Measurements from ENCODE around the gene RPH3AL.

RPH3AL gene

DNA sequence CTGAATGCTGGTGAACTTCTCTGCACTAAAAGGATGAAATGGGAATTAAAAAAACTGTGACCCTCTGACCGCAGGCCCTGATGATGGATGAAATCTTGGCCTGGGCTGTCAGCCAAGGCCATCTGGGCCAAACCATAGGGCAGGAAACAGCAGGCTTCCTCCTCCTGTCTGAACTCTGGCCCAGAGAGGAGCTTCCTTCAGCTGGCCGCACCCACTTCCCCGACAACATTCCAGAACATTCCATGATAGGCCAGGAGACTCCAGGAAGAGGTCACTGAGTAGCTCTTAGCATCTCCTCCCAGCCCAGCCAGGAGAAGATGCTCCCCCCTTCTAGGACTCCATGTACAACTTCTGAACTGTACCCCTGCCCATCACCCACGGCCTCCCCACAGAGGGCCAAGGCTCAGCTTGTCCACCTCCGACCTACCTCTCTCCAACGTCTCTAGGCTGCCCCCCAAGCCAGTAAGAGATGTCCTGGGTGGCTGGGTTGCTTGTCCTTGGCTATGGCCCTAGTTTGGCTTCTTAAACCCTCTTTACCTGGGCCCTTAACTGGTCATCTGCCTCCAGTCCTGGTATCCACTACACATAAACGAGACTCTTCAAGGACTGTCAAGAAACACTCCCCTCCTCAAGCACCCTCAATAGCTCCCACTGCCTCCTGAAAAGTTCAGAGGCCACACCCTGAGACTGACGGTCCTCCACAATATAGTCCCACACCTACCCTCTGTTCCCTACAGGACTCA, 1.7 kb downstream of the RPH3AL start:
- no peak overlapping the region for H3K4me3 Mint-ChIP-seq
- H3K9me3 Mint-ChIP-seq: no peaks in the 10 kb centered on the region
- no peak overlapping the region for H3K27ac Mint-ChIP-seq
- no peaks in the 10 kb centered on the region for H3K4me1 Mint-ChIP-seq (ENCODE audit: low read depth)
- no peaks in the 10 kb centered on the region for H3K27me3 Mint-ChIP-seq
- no peaks in the 10 kb centered on the region for H3K36me3 Mint-ChIP-seq (ENCODE audit: low read depth)

DNA sequence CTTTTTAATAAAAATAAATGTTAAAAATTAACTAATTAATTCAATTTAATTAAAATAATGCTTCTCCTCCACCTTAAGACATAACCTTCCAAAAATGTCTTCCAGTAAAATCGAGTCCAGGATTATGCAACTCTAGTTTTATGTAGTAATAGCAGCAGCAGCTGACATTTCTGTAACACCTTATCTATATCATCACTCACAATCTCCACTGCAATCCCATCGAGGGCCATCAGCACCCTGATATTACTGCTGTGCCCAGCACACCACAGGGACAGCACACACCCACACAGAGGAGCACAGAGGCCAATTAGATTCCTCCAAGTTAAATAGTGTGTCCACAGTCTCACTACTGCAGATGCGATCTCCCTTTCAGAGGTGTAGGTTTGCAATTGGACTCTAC, 2.9 kb downstream of the RPH3AL start:
- Mint-ChIP-seq H3K9me3 (no peaks in the 10 kb centered on the region), H3K4me1 (ENCODE audit: low read depth) (no peaks in the 10 kb centered on the region), H3K36me3 (ENCODE audit: low read depth) (no peaks in the 10 kb centered on the region), H3K4me3 (no peak overlapping the region), H3K27ac (no peak overlapping the region), H3K27me3 (no peaks in the 10 kb centered on the region)

DNA sequence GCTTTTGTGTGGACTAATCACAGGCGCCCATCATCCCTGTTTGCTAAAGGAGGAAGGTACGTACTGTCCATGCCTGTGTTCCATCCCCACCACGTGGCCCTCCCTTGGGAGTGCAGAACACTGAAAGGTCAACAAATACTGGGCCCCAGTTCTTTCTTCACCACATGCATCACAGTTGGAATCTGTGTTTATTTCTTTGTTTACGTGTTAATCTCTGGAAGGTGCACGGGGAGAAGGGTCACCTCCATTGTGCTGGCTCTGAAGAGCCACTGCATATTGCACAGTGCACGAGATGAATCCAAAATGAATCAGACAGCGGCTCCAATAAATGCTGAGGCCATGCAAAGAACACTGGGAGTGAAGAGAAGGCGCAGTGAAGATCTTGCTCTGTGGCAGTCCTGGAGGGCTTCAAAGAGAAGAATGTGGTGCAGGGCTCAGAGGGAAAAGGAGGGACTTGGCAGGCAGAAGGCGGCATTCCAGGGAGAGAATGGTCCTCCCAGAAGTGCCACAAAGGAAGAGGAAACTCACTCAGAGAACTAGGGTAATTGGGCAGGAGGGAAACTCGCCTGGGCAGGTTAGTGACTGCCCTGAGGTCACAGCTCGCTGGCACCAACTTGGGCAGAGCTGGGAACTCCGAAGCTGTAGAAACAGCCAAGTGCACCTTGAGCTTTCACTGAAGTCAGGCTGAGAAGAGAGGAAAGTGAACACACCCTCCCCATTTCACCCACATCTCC, 3.7 kb downstream of the RPH3AL start:
- no peak overlapping the region for H3K4me3 Mint-ChIP-seq
- H3K27me3 Mint-ChIP-seq: no peaks in the 10 kb centered on the region
- H3K27ac Mint-ChIP-seq: no peak overlapping the region
- no peaks in the 10 kb centered on the region for H3K36me3 Mint-ChIP-seq (ENCODE audit: low read depth)
- no peaks in the 10 kb centered on the region for H3K4me1 Mint-ChIP-seq (ENCODE audit: low read depth)
- H3K9me3 Mint-ChIP-seq: peaks cover 8% of the 10 kb centered on the region

DNA sequence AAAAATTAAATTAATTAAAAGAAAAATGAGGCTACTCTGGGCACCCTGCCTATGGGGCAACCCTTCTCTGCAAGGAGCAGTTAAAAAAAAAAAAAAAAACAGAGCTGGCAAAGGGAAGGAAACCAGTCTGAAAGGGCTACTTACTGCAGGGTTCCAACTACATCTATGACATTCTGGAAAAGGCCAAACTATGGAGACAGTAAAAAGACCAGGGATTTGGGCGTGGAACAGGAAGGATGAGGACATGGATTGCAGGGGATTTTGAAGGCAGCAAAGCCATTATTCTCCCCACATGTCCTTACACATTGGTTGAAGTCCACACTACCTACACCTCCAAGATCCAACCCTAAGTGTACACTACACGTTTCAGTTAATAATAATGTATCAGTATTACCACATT, 4.6 kb downstream of the RPH3AL start:
- Mint-ChIP-seq H3K27ac (no peak overlapping the region), H3K9me3 (peaks cover 9% of the 10 kb centered on the region), H3K4me1 (ENCODE audit: low read depth) (no peaks in the 10 kb centered on the region), H3K27me3 (no peaks in the 10 kb centered on the region), H3K4me3 (no peak overlapping the region), H3K36me3 (ENCODE audit: low read depth) (no peaks in the 10 kb centered on the region)

DNA sequence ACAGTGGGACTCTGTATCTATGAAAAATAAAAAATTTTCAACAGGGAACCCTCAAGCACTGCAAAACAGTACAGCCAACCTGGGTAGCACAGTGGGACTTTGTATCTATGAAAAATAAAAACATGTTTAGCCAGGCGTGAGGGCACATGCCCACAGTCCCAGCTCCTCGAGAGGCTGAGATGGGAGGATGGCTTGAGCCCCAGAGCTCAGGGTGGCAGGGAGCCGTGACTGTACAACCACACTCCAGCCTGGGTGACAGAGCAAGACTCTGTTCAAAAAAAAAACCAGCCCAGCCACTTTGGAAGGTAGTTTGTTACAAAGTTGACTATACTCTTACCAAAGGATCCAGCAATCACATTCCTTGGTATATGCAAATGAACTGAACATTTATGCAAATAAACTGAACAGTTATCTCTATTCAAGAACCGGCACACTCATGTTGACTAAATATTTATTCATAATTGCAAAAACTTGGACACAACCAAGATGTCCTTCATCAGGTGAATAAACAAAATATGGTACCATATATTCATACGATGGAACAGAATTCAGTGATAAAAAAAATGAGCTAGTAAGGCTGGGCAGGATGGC, 5.2 kb downstream of the RPH3AL start:
- no peaks in the 10 kb centered on the region for H3K4me1 Mint-ChIP-seq (ENCODE audit: low read depth)
- H3K36me3 Mint-ChIP-seq (ENCODE audit: low read depth): no peaks in the 10 kb centered on the region
- no peak overlapping the region for H3K27ac Mint-ChIP-seq
- no peak overlapping the region for H3K4me3 Mint-ChIP-seq
- no peaks in the 10 kb centered on the region for H3K27me3 Mint-ChIP-seq
- peaks cover 9% of the 10 kb centered on the region for H3K9me3 Mint-ChIP-seq

DNA sequence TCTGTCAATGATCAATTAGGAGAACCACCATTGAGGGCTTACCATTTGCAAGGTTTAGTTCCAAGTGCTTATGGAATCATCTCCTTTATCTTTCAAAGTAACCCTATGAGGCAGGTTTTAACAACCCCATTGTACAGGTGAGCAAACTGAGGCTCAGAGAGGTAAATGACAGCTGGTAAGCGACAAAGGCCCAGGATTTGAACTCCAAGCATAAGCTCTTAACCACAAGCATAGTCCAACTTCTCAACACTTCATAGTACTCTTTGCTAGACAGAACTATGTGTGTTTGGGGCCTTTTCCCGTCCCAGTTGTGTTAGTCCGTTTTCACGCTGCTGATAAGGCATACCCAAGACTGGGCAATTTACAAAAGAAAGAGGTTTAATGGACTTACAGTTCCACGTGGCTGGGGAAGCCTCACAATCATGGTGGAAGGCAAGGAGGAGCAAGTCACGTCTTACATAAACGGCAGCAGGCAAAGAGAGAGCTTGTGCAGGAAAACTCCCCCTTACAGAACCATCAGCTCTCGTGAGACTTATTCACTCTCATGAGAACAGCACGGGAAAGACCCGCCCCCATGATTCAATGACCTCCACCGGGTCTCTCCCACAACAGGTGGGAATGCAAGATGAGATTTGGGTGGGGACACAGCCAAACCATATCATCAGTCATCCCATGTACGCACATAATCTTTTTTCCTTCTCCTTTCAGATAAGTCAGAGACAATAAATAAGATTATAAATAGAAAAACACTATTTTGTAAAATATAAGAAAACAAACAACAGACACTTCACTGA, 6.4 kb downstream of the RPH3AL start:
- H3K9me3 Mint-ChIP-seq: peaks cover 9% of the 10 kb centered on the region
- H3K4me1 Mint-ChIP-seq (ENCODE audit: low read depth): no peaks in the 10 kb centered on the region
- H3K27ac Mint-ChIP-seq: no peak overlapping the region
- no peaks in the 10 kb centered on the region for H3K36me3 Mint-ChIP-seq (ENCODE audit: low read depth)
- no peaks in the 10 kb centered on the region for H3K27me3 Mint-ChIP-seq
- no peak overlapping the region for H3K4me3 Mint-ChIP-seq

DNA sequence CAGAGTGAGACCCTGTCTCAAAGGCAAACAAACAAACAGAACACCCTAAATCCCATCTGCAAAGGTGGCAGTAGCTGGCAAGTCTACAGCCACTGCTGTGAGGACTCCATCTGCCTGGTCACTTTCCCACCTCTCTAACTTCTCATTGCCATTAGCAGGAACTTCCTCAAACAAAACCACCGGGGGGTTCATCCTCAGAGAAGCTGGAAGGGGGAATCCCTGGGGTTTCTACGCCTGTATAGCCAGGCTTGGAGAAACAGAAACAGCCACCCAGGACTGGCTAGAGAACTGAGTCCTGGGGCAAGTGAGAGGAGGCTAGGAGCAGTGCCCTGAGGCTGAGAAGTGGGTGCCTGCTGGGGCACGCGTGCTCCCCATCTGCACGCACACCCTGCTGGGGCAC, 7.3 kb downstream of the RPH3AL start:
- Mint-ChIP-seq H3K36me3 (ENCODE audit: low read depth) (no peaks in the 10 kb centered on the region), H3K9me3 (peaks cover 9% of the 10 kb centered on the region), H3K4me1 (ENCODE audit: low read depth) (no peaks in the 10 kb centered on the region), H3K27ac (no peak overlapping the region), H3K27me3 (no peaks in the 10 kb centered on the region), H3K4me3 (no peak overlapping the region)

DNA sequence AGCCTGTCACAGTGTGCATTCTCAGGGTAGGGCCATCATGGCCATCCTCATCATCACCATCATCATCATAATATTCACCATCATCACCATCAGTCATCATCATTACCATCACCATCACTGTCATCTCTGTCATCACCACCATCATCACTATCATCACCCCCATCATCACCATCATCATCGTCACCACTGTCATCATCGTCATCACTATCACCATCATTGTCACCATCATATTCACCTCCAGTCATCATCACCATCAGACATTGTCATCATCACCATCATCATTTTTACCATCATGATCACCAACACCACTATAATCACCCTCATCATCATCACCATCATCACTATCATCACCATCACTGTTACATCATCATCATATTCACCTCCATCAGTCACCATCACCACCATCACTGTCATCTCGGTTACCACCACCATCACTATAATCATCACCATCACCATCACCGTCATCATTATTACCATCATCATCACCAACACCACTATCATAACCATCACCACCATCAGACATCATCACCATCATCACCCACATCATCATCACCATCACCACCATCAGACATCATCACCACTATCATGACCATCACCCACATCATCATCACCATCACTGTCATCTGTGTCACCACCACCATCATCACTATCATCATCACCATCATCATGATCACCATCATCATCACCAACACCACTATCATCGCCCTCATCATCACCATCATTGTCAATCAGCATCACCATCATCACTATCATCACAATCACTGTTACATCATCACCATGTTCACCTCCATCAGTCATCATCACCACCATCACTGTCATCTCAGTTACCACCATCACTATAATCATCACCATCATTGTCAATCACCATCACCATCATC, 8.5 kb downstream of the RPH3AL start:
- peaks cover 9% of the 10 kb centered on the region for H3K9me3 Mint-ChIP-seq
- H3K4me3 Mint-ChIP-seq: no peak overlapping the region

DNA sequence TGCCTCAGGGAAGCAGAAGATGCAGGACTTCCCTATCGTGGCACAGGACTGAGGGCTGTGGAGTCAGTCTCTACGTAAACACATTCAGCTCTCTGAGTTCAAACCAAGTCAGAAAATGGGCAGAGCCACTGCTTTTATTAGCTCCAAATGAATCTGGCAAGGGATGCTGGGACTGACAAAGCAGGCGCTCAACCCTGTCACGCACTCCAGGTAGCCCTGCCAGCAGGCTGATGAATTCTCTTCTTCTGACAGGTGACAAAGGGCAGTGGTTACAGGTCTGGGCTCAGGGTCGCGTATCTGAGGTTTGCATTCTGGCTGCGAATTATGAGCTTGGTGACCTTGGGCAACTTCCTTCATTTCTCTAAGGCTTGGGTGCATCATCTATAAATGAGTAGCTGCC, 9.4 kb downstream of the RPH3AL start:
- no peaks in the 10 kb centered on the region for H3K4me1 Mint-ChIP-seq (ENCODE audit: low read depth)

More for the DNA sequence above, 8.5 kb downstream of the RPH3AL start:
- Mint-ChIP-seq H3K27me3 (no peaks in the 10 kb centered on the region), H3K36me3 (ENCODE audit: low read depth) (no peaks in the 10 kb centered on the region), H3K27ac (no peak overlapping the region), H3K4me1 (ENCODE audit: low read depth) (no peaks in the 10 kb centered on the region)

DNA sequence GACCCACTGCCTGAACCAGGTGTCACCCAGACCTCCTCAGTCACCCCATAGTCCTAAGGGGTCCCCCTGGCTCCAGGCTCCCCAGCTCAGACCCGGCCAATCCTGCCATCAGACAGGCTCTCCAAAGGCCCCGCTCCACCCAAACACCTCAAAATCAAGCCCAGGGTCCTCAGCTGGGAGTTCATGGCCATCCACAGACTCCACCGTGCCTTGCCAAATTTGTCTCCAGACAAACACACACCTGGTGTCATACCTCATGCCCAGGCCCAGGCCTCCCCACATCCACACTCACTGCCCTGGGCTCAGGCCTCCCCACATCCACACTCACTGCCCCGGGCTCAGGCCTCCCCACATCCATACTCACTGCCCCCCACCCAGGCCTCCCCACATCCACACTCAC, 12.5 kb downstream of the RPH3AL start:
- H3K27me3 Mint-ChIP-seq: peaks cover 4% of the 10 kb centered on the region
- peaks cover 9% of the 10 kb centered on the region for H3K9me3 Mint-ChIP-seq
- no peaks in the 10 kb centered on the region for H3K36me3 Mint-ChIP-seq (ENCODE audit: low read depth)
- no peak overlapping the region for H3K27ac Mint-ChIP-seq
- H3K4me3 Mint-ChIP-seq: no peak overlapping the region
- H3K4me1 Mint-ChIP-seq (ENCODE audit: low read depth): peaks cover 16% of the 10 kb centered on the region

More for the DNA sequence above, 9.4 kb downstream of the RPH3AL start:
- H3K27ac Mint-ChIP-seq: no peak overlapping the region
- no peaks in the 10 kb centered on the region for H3K36me3 Mint-ChIP-seq (ENCODE audit: low read depth)
- H3K27me3 Mint-ChIP-seq: no peaks in the 10 kb centered on the region
- peaks cover 9% of the 10 kb centered on the region for H3K9me3 Mint-ChIP-seq
- H3K4me3 Mint-ChIP-seq: no peak overlapping the region

DNA sequence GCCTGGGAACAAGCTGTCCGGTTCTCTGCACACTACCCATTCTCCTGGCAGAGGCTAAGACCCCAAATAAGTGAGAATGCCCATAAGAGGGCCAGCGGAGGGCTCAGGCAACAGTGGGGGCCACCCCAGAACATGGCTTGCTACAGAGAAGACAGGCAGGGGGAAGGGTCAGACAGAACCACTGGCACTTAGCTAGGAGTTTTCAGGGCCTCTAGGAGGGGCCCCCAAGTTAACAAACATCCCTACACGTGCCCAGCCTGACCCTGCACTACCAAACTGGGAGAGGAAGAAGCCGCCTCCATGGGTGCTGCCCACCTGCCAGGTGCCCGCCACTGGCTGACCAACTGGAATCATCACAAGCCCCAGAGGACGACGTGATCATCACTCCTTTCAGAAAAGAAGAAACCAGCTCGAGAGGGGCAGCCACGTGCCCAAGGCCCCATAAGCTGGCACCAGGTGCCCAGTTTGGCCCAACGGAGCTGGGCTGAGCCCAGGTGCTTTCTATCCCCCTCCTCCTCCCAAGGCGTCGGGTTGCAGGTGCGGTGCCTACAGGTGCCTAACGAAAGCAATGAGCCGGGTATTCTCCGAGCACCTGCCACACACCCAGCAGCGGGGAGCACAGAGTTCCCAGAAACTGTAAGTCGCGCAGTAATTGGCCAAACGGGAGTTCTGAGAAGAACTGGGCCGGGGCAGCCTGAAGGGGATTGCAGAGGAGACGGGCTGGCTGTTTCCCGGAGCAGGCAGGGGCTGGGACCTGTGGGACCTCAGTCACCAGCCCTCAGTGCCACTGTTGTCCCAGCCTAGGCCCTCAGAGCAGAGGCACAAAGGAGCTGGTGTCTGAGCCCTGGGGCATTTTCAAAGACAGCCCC, 13.2 kb downstream of the RPH3AL start:
- Mint-ChIP-seq H3K9me3 (peaks cover 7% of the 10 kb centered on the region), H3K4me1 (ENCODE audit: low read depth) (peaks cover 20% of the 10 kb centered on the region), H3K36me3 (ENCODE audit: low read depth) (no peaks in the 10 kb centered on the region), H3K4me3 (no peak overlapping the region), H3K27me3 (peaks cover 4% of the 10 kb centered on the region), H3K27ac (no peak overlapping the region)

DNA sequence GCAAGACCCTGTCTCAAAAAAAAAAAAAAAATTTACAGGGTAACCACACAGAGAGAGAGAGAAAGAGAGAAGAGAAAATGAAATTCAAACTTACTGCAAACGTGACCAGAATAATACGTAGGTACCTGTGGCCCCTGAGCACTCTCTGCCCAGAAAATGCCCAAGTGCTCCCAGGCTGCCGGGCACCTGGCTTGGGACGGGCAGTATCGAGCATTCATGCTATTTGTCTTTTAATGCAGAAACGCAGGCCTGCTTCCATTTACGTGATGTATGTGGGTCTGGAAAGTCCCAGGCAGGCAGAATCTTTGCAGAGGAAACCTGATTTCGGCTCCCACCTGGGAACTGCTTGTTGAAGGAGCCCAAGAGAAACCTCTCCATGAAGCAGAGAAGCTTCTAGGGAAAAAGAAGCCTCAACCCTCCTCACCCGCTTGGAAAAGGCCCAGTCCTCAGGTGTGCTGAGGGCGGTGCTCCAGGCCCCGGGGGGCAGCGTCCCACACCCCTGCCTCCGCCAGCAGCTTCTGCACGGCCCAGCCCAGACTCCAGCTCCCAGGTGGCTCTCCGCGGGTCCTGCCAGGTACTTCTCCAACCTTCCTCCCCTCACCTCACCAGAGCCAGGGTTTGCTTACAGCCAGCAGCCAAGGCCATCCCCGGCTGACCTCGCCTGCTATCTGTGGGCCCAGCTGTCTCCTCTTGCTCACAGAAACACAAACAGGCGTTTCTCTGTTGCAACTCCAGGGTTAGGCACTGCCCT, 14.0 kb downstream of the RPH3AL start:
- Mint-ChIP-seq H3K4me3 (no peak overlapping the region), H3K4me1 (ENCODE audit: low read depth) (peaks cover 27% of the 10 kb centered on the region), H3K27me3 (peaks cover 4% of the 10 kb centered on the region), H3K9me3 (no peaks in the 10 kb centered on the region), H3K36me3 (ENCODE audit: low read depth) (no peaks in the 10 kb centered on the region), H3K27ac (no peak overlapping the region)

DNA sequence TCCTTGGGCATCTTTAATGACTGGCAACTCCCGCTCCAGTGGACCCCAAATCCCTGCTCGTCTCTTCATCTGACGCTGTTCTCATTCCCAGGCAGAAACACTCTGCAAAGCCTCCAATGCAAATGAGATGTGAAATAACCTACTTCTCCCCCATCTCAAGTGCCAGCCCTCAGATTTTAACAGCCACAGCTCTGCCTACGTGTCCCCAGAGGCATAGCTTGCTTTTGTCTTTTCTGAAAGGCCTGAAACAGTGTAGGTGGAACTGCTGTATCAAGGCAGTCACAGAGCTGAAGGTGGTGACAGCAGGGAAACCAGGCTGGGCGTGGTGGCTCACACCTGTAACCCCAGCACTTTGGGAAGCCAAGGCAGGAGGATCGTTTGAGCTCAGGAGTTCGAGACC, 14.7 kb downstream of the RPH3AL start:
- no peak overlapping the region for H3K27ac Mint-ChIP-seq
- H3K27me3 Mint-ChIP-seq: peaks cover 4% of the 10 kb centered on the region
- H3K36me3 Mint-ChIP-seq (ENCODE audit: low read depth): no peaks in the 10 kb centered on the region
- H3K9me3 Mint-ChIP-seq: no peaks in the 10 kb centered on the region
- H3K4me1 Mint-ChIP-seq (ENCODE audit: low read depth): peaks cover 33% of the 10 kb centered on the region
- H3K4me3 Mint-ChIP-seq: no peak overlapping the region
